DOHH2 (cell line): Measurements from ENCODE around the gene BTBD16.

Source experiments
- H3F3A ChIP-seq: fragments of 200-600 bp; sonication (generic), shearing (Covaris generic); 2 replicates; pipeline ENCODE4 v1.6.0; 2016; ENCODE audit warnings: antibody characterized with exemption, mild to moderate bottlenecking; ENCODE audit not compliant: control insufficient read depth, insufficient read depth
- H3K27ac ChIP-seq: fragments of 200-600 bp; sonication (generic); 2 replicates; pipeline ENCODE4 v1.5.1; 2014; ENCODE audit warnings: low read depth, mild to moderate bottlenecking, low read length, moderate library complexity
- H3K27me3 ChIP-seq: fragments of 200-600 bp; sonication (generic); 2 replicates; pipeline ENCODE4 v1.6.1; 2014; ENCODE audit warnings: mild to moderate bottlenecking, low read length, mixed read lengths; ENCODE audit not compliant: control insufficient read depth
- H3K36me3 ChIP-seq: fragments of 200-600 bp; sonication (generic); 2 replicates; pipeline ENCODE4 v1.6.1; 2014; ENCODE audit warnings: mild to moderate bottlenecking, low read length, moderate library complexity, mixed read lengths; ENCODE audit not compliant: control insufficient read depth
- H3K4me1 ChIP-seq: fragments of 200-600 bp; sonication (generic); 2 replicates; pipeline ENCODE4 v1.6.1; 2014; ENCODE audit warnings: mild to moderate bottlenecking, low read length, mixed read lengths; ENCODE audit not compliant: control insufficient read depth
- H3K4me2 ChIP-seq: fragments of 200-600 bp; sonication (generic); 2 replicates; pipeline ENCODE4 v1.6.0; 2014; ENCODE audit warnings: mild to moderate bottlenecking, low read length, moderate library complexity
- H3K4me3 ChIP-seq: fragments of 200-600 bp; sonication (generic); 2 replicates; pipeline ENCODE4 v1.5.1; 2014; ENCODE audit warnings: mild to moderate bottlenecking, low read length, mixed read lengths
- H3K79me2 ChIP-seq: fragments of 200-600 bp; sonication (generic); 2 replicates; pipeline ENCODE4 v1.6.1; 2014; ENCODE audit warnings: mild to moderate bottlenecking, low read length, mixed read lengths; ENCODE audit not compliant: control insufficient read depth
- H3K9me2 ChIP-seq: fragments of 200-600 bp; sonication (generic); replicated peaks from 2 replicates; pipeline ENCODE4 v1.6.1; 2014; ENCODE audit warnings: mild to moderate bottlenecking, low read length, mixed read lengths; ENCODE audit not compliant: control insufficient read depth
- H3K9me3 ChIP-seq: fragments of 200-600 bp; sonication (generic); 2 replicates; pipeline ENCODE4 v1.6.1; 2014; ENCODE audit warnings: antibody characterized with exemption, low read length, mixed read lengths; ENCODE audit not compliant: control insufficient read depth, insufficient read depth
- H4K20me1 ChIP-seq: fragments of 200-600 bp; sonication (generic); 2 replicates; pipeline ENCODE4 v1.6.0; 2014; ENCODE audit warnings: low read depth, mild to moderate bottlenecking, antibody characterized with exemption, low read length, moderate library complexity; ENCODE audit not compliant: control insufficient read depth, insufficient read depth
- EZH2phosphoT487 ChIP-seq: fragments of 200-600 bp; sonication (generic); IDR thresholded peaks from 2 replicates; pipeline ENCODE4 v1.6.1; 2017; ENCODE audit warnings: borderline replicate concordance, mild to moderate bottlenecking, antibody characterized with exemption, low read length, moderate library complexity, mixed read lengths
- TF ChIP-seq, protein P1 (sequence below): fragments of 200-600 bp; sonication (generic); IDR thresholded peaks from one replicate; pipeline ENCODE4 v1.5.1; 2014; ENCODE audit warnings: antibody characterized with exemption, mild to moderate bottlenecking, low read depth, low read length; ENCODE audit not compliant: poor library complexity, severe bottlenecking

BTBD16 gene

DNA sequence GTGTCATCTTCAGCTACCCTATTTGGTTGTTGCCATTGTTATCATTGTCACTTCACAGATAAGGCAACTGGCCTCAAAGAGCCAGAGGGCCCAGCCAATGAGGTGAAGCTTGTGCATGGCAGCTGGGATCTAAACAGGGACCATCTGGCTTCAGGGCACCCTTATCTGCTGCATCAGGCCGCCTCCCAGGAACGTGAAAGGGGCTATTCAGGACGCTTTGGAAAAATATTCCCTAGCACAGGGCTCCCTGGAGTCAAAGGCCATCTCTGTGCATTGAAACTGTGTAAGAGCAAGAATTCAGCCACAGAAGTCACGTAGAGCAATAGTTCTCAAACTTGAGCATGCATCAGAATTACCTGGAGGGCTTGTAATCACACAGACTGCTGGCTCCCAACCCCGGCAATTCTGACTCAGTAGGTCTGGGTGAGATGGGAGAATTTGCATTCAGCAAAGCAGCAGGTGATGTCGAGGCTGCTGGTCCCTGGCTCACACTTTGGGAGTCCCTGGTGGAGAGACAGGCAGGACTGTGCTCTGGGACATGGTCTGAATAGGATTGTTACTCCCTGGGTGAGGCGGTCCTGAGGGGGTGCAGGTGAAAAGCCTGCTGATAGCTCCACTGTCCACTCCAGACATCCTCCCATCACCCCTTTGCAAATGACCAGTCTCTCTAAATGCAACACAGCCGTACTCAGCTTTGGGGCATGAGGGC, 81.9 kb downstream of the BTBD16 start:
- Histone ChIP-seq H3F3A (no peaks in the 10 kb centered on the region; the same call in 1 of the 2 replicates), H3K4me2 (no peak overlapping the region), H4K20me1 (no peaks in the 10 kb centered on the region)

DNA sequence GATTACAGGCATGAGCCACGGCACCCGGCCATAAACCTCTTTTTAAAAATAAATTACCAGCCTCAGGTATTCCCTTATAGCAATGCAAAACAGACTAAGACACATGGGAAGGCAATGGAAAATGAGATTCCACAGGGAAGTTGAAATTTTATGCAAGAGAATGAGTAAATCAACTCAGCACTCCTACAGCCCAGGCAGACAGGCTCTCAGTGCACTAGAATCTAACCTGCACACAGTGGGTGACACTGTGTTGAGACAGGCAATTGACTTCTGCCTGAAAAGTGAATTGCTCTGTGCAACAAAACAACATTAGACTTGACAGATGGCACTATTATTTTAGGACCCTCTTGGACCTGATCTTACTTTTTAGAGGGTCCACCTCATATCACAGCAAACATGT, 83.3 kb downstream of the BTBD16 start:
- Histone ChIP-seq H3K9me3 (no peaks in the 10 kb centered on the region), H4K20me1 (no peaks in the 10 kb centered on the region), H3K79me2 (no peaks in the 10 kb centered on the region), H3K27ac (no peak overlapping the region), H3K36me3 (no peaks in the 10 kb centered on the region), H3F3A (no peaks in the 10 kb centered on the region), H3K27me3 (peaks cover 12% of the 10 kb centered on the region; the same call in 1 of the 2 replicates), H3K4me2 (no peak overlapping the region), H3K4me3 (no peak overlapping the region), H3K9me2 (no peaks in the 10 kb centered on the region), H3K4me1 (peaks cover 8% of the 10 kb centered on the region)
- no peak for TF ChIP-seq EZH2phosphoT487
- TF ChIP-seq, protein P1, sequence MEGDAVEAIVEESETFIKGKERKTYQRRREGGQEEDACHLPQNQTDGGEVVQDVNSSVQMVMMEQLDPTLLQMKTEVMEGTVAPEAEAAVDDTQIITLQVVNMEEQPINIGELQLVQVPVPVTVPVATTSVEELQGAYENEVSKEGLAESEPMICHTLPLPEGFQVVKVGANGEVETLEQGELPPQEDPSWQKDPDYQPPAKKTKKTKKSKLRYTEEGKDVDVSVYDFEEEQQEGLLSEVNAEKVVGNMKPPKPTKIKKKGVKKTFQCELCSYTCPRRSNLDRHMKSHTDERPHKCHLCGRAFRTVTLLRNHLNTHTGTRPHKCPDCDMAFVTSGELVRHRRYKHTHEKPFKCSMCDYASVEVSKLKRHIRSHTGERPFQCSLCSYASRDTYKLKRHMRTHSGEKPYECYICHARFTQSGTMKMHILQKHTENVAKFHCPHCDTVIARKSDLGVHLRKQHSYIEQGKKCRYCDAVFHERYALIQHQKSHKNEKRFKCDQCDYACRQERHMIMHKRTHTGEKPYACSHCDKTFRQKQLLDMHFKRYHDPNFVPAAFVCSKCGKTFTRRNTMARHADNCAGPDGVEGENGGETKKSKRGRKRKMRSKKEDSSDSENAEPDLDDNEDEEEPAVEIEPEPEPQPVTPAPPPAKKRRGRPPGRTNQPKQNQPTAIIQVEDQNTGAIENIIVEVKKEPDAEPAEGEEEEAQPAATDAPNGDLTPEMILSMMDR, result no peak

More for the DNA sequence above, 81.9 kb downstream of the BTBD16 start:
- no peak for TF ChIP-seq EZH2phosphoT487
- TF ChIP-seq, protein P1, result no peak
- Histone ChIP-seq H3K4me1 (peaks cover 22% of the 10 kb centered on the region), H3K27ac (no peak overlapping the region), H3K9me2 (no peaks in the 10 kb centered on the region), H3K36me3 (no peaks in the 10 kb centered on the region), H3K27me3 (peaks cover 6% of the 10 kb centered on the region; the same call in 1 of the 2 replicates), H3K9me3 (no peaks in the 10 kb centered on the region), H3K79me2 (no peaks in the 10 kb centered on the region), H3K4me3 (no peak overlapping the region)

DNA sequence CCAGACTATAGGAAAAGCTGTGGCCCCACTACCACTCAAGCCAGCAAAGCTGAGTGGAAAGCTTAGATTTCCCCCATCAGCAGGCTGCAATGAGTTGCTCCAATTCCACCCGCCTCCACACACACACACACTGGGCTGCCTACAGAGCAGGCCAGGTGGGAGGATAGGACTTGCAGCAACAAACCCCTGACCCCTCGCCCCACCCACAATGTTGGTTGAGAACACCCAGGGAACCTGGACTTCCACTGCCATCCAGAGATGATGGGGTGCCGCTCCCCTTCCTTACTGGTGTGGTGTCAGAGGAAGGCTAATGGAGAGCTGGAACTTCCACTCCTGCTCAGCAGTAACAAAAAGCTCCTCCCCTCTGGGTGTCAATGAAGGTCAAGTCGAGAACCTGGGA, 86.6 kb downstream of the BTBD16 start:
- Histone ChIP-seq H3K4me1 (no peaks in the 10 kb centered on the region), H3K9me3 (no peaks in the 10 kb centered on the region), H3K9me2 (no peaks in the 10 kb centered on the region), H3K27ac (no peak overlapping the region), H4K20me1 (no peaks in the 10 kb centered on the region), H3K4me2 (no peak overlapping the region), H3K4me3 (no peak overlapping the region), H3F3A (no peaks in the 10 kb centered on the region), H3K79me2 (no peaks in the 10 kb centered on the region), H3K27me3 (peaks cover 26% of the 10 kb centered on the region), H3K36me3 (no peaks in the 10 kb centered on the region)
- no peak for TF ChIP-seq EZH2phosphoT487
- TF ChIP-seq, protein P1, result no peak
